Pancreas (tissue), 10 donors: ENCODE results near the gene AGK. TPM values are rescaled to one million over a fixed set of nuclear protein-coding genes. Genes with fewer than 3 reads are reported as not detected.
"Not testable (repeated sequence)": the region's sequence is repeated elsewhere in the genome, so short reads cannot be mapped to it uniquely, and the experiment has no call there.

Experiments used
- ATAC-seq, 4 donors: fragments of 200-7000 bp; cut with Tn5 transposase; one replicate each; pipeline versions ENCODE4 v1.8.0 to v1.9.1; 2020; ENCODE audit warnings: mild to moderate bottlenecking in 4 of 4, moderate library complexity in 4 of 4
- DNase-seq, 6 donors: peaks; one replicate each; pipeline ENCODE4 v3.0.0-alpha.2; 2020
- FAIRE-seq: peaks from 2 replicates; lab custom pipeline; 2012; peaks lifted over from hg19 to GRCh38; lab: Jason Lieb, UNC
- H3K27ac ChIP-seq, 4 donors: fragments of 200-600 bp; sonication (generic); 1 replicate in 3 of 4; 2 replicates in 1 of 4; pipeline versions ENCODE4 v1.5.0 to v1.8.0; 2020
- H3K27me3 ChIP-seq, 4 donors: fragments of 200-600 bp; one replicate each; pipeline ENCODE4 v1.8.0; 2021
- H3K36me3 ChIP-seq, 3 donors: fragments of 200-600 bp; sonication (generic) in 1 of 3; one replicate each; pipeline versions ENCODE4 v1.5.0 to v1.8.0; 2020 to 2021
- H3K4me1 ChIP-seq, 3 donors: fragments of 200-600 bp; one replicate each; pipeline ENCODE4 v1.8.0; 2021
- H3K4me3 ChIP-seq, 4 donors: fragments of 200-600 bp; sonication (generic) in 2 of 4; one replicate each; pipeline versions ENCODE4 v1.5.0 to v1.8.0; 2020 to 2021
- H3K9me3 ChIP-seq, 4 donors: fragments of 200-600 bp; one replicate each; pipeline ENCODE4 v1.8.0; 2021
- CTCF ChIP-seq, 4 donors: fragments of 200-600 bp; sonication (generic) in 3 of 4; IDR thresholded peaks; one replicate each; pipeline versions ENCODE4 v1.5.0 to v1.8.0; 2021; ENCODE audit warnings: antibody characterized with exemption in 4 of 4
- WGBS, 2 donors: extraction: QIAGEN DNeasy Blood & Tissue Kit; methylation state at CpG; one replicate each; pipeline ENCODE4 v1.1.7; 2013; 5-methylcytosine and 5-hydroxymethylcytosine counted together
- intact Hi-C, 3 donors: fragments of 100-400 bp; cut with DNase I; formaldehyde crosslinking; loops; one replicate each; pipeline versions ENCODE4 v1.11.1 to v1.14.2; 2022
- polyA plus RNA-seq, 2 donors: library from polyadenylated mRNA; stranded (reverse); fragments of 200-250 nt; gene quantifications; one replicate each; pipeline ENCODE4 v1.2.3, GENCODE V29; 2013
- total RNA-seq, 6 donors: library from RNA; stranded (reverse); fragmentation: NEBNext Ultra II Directional in 4 of 6; extraction: Animal tissue kit (Norgen Biotek cat#: 25700) in 4 of 6; gene quantifications; one replicate each; pipeline versions ENCODE4 v1.2.1 to v1.2.4, GENCODE V29; 2021 to 2023
- donor health status: healthy with polysubstance abuse.
- donor health status: DM: no; HTN: no; CAD: no; lungs with moderate emphysema.
- donor health status: DM: no; HTN: no; CAD: no.
- donor health status: control.
- donor health status: control.
- donor health status: Bipolar disorder and iron deficiency.
- donor health status: DM: yes; HTN: yes; CAD: no.
- donor health status: DM: no; HTN: no; CAD: no.
- donor health status: DM: no; HTN: no; CAD: no.
- donor health status: DM: yes; HTN: yes; CAD: no.

Gene AGK
- total and polyA plus RNA-seq, 8 donors = 5.6 to 13.6 (median 10.0) TPM

GRCh38 chr7:141636053-141636452, 84.8 kb downstream of the AGK start:
- FAIRE-seq (no peak), ATAC-seq (no peak), DNase-seq (no peak)
- Histone ChIP-seq H3K36me3 (peaks cover 0 to under 1% (median 0%) of the 10 kb centered on the region in 3 donors), H3K4me3 (no peak overlapping the region), H3K27me3 (no peaks in the 10 kb centered on the region), H3K27ac (no peak overlapping the region), H3K4me1 (no peaks in the 10 kb centered on the region), H3K9me3 (no peaks in the 10 kb centered on the region)
- TF ChIP-seq CTCF (IDR thresholded peaks at IDR 0.05) = no peak
- intact Hi-C loops = no loop called here
- 86 to 91% methylated on average over 3 of the region's 3 CpGs for WGBS, 2 donors

GRCh38 chr7:141640239-141640840, 89.1 kb downstream of the AGK start:
- Histone ChIP-seq H3K4me3 (no peak overlapping the region), H3K27ac (no peak overlapping the region), H3K4me1 (no peaks in the 10 kb centered on the region), H3K27me3 (no peaks in the 10 kb centered on the region), H3K36me3 (peaks cover 0 to 8% (median 0%) of the 10 kb centered on the region in 3 donors), H3K9me3 (no peaks in the 10 kb centered on the region)
- no peak for FAIRE-seq
- intact Hi-C loops = no loop called here
- ATAC-seq = no peak
- 80 to 89% methylated on average over 2 of the region's 2 CpGs for WGBS, 2 donors
- TF ChIP-seq CTCF (IDR thresholded peaks at IDR 0.05) = no peak
- no peak for DNase-seq

DNA sequence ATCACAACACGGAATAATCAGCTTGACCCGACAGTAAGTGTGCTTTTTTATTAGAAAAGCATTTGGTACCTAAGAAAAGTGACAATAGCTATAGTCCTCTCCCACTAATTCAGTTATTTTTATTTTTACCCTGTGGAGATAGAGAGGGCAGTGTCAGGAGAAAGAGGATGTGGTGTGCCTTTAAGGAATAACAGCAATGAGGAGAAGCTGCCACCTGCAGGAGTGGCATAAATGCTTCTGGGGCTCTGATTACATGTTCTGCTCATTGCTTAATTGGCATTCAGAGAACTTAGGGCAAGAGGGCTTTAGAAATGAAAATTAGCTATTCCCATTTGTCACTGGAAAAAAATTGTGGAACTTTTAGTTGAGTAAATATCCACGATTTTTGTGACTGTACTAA, 90.7 kb downstream of the AGK start:
- Histone ChIP-seq H3K27ac (no peak overlapping the region), H3K27me3 (no peaks in the 10 kb centered on the region), H3K4me1 (no peaks in the 10 kb centered on the region), H3K36me3 (peaks cover 0 to 8% (median 0%) of the 10 kb centered on the region in 3 donors), H3K9me3 (no peaks in the 10 kb centered on the region), H3K4me3 (no peak overlapping the region)
- no peak for ATAC-seq
- FAIRE-seq = no peak
- no peak for DNase-seq
- no peak for TF ChIP-seq CTCF (IDR thresholded peaks at IDR 0.05)
- 83 to 86% methylated on average over 3 of the region's 3 CpGs for WGBS, 2 donors
- intact Hi-C loops = no loop called here

DNA sequence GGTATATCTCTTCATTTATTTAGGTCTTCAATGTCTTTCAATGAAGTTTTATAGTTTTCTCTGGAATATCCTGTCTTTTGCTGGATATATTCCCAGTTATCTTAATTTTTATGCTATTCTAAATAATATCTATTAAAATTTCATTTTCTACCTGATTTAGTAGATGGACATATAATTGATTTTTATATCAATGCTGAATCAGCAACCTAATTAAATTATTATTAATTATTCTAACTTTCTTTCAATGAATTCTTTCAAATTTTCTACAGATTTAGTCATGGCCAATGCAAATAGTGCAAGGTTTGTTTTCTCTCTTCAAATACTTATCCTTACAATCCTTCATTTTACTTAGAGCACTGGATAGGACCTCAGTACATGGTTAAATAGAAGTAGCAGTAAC, 94.0 kb downstream of the AGK start:
- no peak overlapping the region for H3K27ac ChIP-seq
- H3K4me1 ChIP-seq = peaks cover 0 to 3% (median 2%) of the 10 kb centered on the region in 3 donors
- intact Hi-C loops = no loop called here
- H3K9me3 ChIP-seq = no peaks in the 10 kb centered on the region
- TF ChIP-seq CTCF (IDR thresholded peaks at IDR 0.05) = no peak
- peaks cover 0 to 8% (median 0%) of the 10 kb centered on the region in 3 donors for H3K36me3 ChIP-seq
- no peaks in the 10 kb centered on the region for H3K27me3 ChIP-seq
- DNase-seq (no peak), ATAC-seq (no peak), FAIRE-seq (peak; percentile 72)
- no peak overlapping the region for H3K4me3 ChIP-seq

- intact Hi-C loops = no loop called here
- 80 to 84% methylated on average over 6 of the region's 6 CpGs for WGBS, 2 donors
- FAIRE-seq = no peak
Measured at GRCh38 chr7:141646826-141647480, 95.7 kb downstream of the AGK start.

DNA sequence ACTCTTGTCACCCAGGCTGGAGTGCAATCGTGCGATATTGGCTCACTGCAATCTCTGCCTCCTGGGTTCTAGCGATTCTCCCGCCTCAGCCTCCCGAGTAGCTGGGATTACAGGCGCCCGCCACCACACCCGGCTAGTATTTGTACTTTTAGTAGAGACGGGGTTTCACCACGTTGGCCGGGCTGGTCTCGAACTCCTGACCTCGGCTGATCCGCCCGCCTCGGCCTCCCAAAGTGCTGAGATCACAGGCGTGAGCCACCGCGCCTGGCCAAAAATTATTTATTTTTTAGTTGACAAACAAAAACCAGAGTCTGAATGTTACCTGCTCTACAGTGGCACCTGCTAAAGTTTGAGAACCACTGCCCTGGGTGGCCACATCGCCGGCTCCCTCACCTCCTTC, 96.5 kb downstream of the AGK start:
- H3K4me1 ChIP-seq, H3K36me3 ChIP-seq, H3K4me3 ChIP-seq, FAIRE-seq, H3K27ac ChIP-seq, intact Hi-C loops, DNase-seq, ATAC-seq, H3K27me3 ChIP-seq, H3K9me3 ChIP-seq: not testable (repeated sequence)
- WGBS, 2 donors = 96% methylated on average over 21 of the region's 21 CpGs

More at GRCh38 chr7:141646826-141647480, 95.7 kb downstream of the AGK start:
- DNase-seq = no peak
- no peak for ATAC-seq
- TF ChIP-seq CTCF (IDR thresholded peaks at IDR 0.05) = no peak
- Histone ChIP-seq H3K27ac (no peak overlapping the region), H3K4me3 (no peak overlapping the region), H3K9me3 (no peaks in the 10 kb centered on the region), H3K4me1 (peaks cover 0 to 5% (median 3%) of the 10 kb centered on the region in 3 donors), H3K27me3 (no peaks in the 10 kb centered on the region), H3K36me3 (no peaks in the 10 kb centered on the region)
